Memory B cell (primary cell): ENCODE data around the gene NES.

Experiments
- ATAC-seq: fragments of 150-1000 bp; cut with Tn5 transposase; 2 replicates; pipeline ENCODE4 v1.10.0; 2021; ENCODE audit warnings: low read depth, mild to moderate bottlenecking, moderate library complexity
- DNase-seq, 2 donors: peaks; one replicate each; pipeline ENCODE4 v3.0.0; 2022; ENCODE audit warnings: low spot score in 2 of 2
- H3K27ac Mint-ChIP-seq: one replicate; pipeline ENCODE4 v1.8.0; 2022; ENCODE audit warnings: mild to moderate bottlenecking, moderate library complexity, mixed read lengths
- H3K27me3 Mint-ChIP-seq: one replicate; pipeline ENCODE4 v1.8.0; 2022; ENCODE audit warnings: mixed read lengths
- H3K36me3 Mint-ChIP-seq: one replicate; pipeline ENCODE4 v1.8.0; 2022; ENCODE audit warnings: mild to moderate bottlenecking, mixed read lengths
- H3K4me1 Mint-ChIP-seq: one replicate; pipeline ENCODE4 v1.8.0; 2022; ENCODE audit warnings: mixed read lengths
- H3K4me3 Mint-ChIP-seq: one replicate; pipeline ENCODE4 v1.8.0; 2022; ENCODE audit warnings: mild to moderate bottlenecking, moderate library complexity, mixed read lengths
- H3K9me3 Mint-ChIP-seq: one replicate; pipeline ENCODE4 v1.8.0; 2022; ENCODE audit warnings: mixed read lengths

The NES gene

DNA sequence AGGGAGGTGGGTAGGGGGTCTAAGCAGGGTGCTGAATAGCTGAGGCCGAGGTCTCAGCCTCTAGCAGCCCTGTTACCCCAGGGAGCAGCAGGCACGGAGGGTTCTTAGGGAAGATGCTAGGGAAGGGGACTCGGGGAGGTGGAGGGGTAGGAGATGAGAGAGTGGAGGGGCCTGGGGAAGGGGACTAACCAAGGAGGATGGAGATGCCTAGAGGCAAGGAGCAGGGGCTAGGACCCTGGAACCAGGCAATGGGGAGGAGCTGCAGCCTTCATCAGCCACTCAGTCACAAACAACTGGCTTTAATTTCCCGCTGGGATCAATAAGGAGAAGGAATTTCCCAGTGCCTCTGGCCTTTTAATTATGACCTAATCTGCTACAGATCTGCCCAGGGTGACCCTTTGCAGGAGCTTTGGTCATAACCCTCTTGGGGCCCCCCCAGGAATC lies 31.0 kb upstream of the NES start:
- Mint-ChIP-seq H3K9me3 (no peaks in the 10 kb centered on the region), H3K36me3 (no peaks in the 10 kb centered on the region), H3K4me3 (no peak overlapping the region), H3K27me3 (peaks cover 8% of the 10 kb centered on the region), H3K27ac (no peak overlapping the region), H3K4me1 (peaks cover 15% of the 10 kb centered on the region)
- DNase-seq (no peak), ATAC-seq (no peak)

DNA sequence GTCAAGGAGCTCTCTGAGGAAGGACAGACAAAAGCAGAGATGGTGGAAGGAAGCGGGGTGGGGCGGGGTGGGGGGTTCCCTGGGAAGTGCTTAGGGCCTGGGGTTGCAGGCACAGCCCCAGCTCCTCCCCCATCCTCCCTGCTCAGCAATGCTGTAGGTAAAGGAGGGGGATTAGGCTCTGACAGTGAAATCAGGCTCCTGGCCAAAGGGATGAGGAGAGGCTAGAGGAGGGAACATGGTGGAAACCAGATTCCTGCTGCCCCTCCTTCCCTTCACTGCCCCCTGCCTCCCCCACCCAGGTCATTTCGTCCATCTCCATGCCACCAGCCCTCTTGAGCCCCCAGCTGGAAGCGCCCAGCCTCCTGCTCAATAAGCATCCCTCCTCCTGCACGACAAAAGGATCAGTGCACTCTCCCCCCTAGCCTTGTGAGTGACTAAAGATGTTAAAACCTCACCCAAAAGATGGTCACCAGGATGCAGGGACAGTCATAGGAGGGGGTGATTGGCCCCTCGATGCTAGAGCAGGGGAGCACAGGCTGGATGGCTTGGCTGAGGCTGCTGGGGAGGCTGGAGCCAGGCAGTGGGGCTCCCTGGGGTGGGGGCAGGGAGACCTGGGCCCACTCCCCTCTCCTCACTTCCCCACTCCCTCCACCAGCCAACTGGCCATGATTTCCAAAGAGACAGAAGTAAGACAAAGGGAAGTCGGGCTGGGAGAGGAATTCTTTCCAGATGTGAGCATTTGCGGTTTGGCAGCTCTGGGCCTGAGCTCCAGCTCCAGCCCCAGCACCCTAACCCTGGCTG lies 30.4 kb upstream of the NES start:
- no peak overlapping the region for H3K4me3 Mint-ChIP-seq
- H3K9me3 Mint-ChIP-seq, result no peaks in the 10 kb centered on the region
- H3K4me1 Mint-ChIP-seq, result peaks cover 15% of the 10 kb centered on the region
- DNase-seq, result no peak
- H3K36me3 Mint-ChIP-seq, result no peaks in the 10 kb centered on the region
- H3K27ac Mint-ChIP-seq, result no peak overlapping the region
- no peak for ATAC-seq
- peaks cover 10% of the 10 kb centered on the region for H3K27me3 Mint-ChIP-seq

DNA sequence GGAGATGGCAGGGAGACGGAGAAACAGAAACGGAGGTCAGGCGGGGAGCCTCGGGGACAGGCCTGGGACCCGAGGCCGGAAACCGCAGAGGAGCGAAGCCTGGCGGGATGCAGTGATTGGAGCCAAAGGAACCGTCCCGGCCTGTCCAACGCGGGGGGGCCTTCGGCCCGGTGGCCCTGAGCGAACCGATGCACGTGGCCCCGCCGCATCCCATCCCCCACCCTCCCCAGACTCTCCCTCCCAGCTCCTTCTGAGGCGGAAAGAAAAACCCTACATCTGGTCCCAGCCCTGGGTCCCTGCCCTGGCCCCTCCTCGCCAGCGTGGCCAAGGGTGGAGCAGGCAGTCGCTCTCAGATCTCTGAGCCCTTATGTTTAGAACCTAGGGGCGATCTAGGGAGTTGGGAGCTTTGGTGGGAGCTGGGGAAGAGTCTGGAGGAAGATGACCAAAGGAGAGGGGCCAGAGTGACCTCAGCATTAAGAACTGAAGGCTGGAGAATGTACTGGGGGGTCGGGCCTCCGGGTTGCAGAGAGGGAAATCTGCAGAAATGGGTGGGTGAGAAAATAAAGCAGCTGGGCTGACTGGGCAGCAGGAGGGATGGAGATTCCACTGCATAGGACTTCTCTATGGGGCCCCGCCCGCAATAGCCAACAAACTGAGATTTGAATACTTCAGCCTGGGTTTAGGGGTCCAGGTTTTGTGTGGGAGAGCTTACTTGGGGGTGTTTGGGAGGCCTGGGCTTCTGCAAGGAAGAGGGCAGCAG lies 29.6 kb upstream of the NES start:
- H3K4me3 Mint-ChIP-seq, result peak overlapping the region; percentile 93
- H3K27me3 Mint-ChIP-seq, result peaks cover 10% of the 10 kb centered on the region
- no peaks in the 10 kb centered on the region for H3K36me3 Mint-ChIP-seq
- H3K4me1 Mint-ChIP-seq, result peaks cover 15% of the 10 kb centered on the region
- ATAC-seq, result peak; percentile 8
- no peaks in the 10 kb centered on the region for H3K9me3 Mint-ChIP-seq
- H3K27ac Mint-ChIP-seq, result peak overlapping the region; percentile 67
- DNase-seq, result no peak

DNA sequence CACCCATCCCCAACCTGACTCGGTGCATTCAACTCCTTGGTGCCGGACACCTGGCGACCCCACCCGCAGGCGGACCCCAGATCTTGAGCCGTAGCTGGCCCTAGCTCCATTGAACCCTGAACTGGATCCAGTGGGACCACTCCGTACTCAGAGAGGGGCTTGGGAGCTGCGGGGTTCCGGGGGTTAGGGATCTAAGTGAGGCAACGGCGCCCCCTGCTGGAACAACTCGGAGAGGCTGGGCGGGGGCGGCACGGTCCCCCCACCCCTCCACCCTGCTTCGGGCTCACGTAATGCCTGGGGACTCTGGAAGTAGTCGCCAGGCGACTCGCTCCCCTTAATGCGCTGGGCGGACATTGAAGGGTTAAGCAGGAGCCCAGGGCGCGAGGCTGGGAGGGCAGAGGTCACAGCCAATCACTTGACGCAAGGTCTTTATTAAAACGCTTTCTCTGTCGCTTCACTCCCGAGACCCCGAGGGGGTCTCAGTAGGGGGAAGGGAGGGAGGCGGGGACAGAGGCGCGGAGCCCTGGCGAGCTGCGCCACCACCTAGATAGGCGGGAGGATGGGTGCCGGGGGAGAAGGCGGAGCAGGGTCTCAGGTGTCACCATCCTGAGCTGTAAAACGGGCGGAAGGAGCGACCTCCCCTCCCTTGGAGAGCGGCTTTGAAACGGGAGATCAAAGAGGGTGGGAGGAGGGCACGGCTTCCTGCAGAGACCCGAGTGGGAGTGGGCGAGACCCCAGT lies 28.9 kb upstream of the NES start:
- ATAC-seq (peak; percentile 78), DNase-seq (peak; percentile 63 to 68)
- no peaks in the 10 kb centered on the region for H3K36me3 Mint-ChIP-seq
- H3K9me3 Mint-ChIP-seq, result no peaks in the 10 kb centered on the region
- peaks cover 15% of the 10 kb centered on the region for H3K4me1 Mint-ChIP-seq
- H3K27me3 Mint-ChIP-seq, result peaks cover 14% of the 10 kb centered on the region
- peak overlapping the region; percentile 67 for H3K27ac Mint-ChIP-seq
- H3K4me3 Mint-ChIP-seq, result peak overlapping the region; percentile 93

DNA sequence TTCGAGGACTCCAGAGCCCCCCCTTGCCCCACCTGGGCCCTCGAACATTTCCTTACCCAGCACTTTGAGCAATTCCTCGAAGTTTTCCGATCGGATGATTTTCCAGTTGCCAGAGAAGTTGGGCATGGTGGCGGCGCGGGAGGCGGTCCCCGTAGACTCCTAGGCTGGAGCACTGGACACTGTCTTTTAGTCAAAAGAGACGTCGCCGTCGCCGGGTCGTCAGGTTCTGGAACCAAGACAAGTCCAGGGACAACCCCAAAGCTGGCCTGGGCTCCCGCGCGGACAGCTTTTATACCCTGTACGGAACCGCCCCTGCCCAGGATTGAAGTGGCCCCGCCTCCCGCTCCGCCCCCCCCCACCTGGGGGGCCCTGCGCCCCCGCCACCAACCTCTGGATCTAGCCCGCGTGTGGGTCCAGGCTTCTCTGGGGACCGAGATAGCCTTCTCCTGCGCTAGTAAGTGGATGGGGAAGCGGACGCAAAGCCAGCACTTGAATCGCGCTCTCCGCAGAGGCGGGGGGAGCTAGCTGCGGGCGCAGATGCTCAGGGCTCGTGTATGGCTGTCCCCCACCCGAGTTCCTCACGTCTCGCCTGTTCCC lies 28.2 kb upstream of the NES start, which contains the start of gene CRABP2:
CRABP2 (minus strand) TSS at position 263 of the 597 bp plus-strand sequence; CDS start at position 126, 137 bp downstream.
- H3K27me3 Mint-ChIP-seq, result peaks cover 17% of the 10 kb centered on the region
- DNase-seq (no peak), ATAC-seq (peak; percentile 59)
- H3K4me3 Mint-ChIP-seq, result peak within 1 kb of the TSS; percentile 93
- no peaks in the 10 kb centered on the region for H3K9me3 Mint-ChIP-seq
- no peaks in the 10 kb centered on the region for H3K36me3 Mint-ChIP-seq
- peaks cover 15% of the 10 kb centered on the region for H3K4me1 Mint-ChIP-seq
- H3K27ac Mint-ChIP-seq, result peak within 1 kb of the TSS; percentile 67

DNA sequence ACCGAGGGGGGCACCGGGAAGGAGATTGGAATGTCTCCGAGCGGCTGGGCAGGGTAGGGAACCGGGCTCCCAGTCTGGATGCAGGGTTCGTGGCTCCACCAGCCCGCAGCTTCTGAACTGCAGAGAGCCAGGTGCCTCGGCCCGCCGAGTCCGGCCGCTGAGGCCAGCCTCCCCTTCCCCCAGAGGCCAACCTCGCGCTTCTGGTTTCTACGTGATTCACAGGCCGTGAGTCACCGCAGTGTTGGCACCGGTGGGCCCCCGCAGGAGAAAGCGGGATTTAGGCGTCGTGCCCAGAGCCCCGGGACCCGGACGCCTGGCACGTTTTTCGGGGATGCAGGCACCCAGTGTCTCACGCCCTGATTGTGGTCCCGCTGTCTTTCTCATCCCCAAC lies 27.7 kb upstream of the NES start:
- Mint-ChIP-seq H3K4me1 (peaks cover 15% of the 10 kb centered on the region), H3K27me3 (peaks cover 17% of the 10 kb centered on the region), H3K9me3 (no peaks in the 10 kb centered on the region), H3K27ac (no peak overlapping the region), H3K4me3 (peak overlapping the region; percentile 93), H3K36me3 (no peaks in the 10 kb centered on the region)
- ATAC-seq, result no peak
- DNase-seq, result no peak

DNA sequence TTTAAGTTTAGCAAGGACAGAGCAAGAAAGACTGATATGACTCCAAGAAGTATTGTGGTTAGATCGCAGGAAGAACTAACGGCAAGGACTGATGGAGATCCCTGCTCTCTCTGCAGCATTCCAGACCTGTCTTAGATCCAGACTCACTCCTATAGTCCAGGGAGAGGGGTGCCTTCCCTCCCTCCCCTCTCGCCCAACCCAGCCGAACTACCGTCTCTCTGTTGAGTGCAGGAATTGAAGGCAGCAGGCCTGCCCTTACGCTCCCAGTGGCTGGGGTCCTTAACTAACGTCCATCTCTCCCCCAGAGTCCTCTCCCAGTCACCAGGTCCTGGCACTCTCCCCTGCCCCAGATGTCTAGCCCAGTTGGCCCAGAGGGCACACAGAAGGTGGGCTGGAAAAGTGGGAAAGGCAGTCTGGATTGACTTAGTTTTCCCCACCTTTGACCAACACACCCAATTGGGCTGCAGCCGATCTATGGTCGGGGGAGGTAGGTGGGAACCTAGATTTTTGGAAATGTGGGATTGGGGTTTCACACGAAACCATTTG lies 27.0 kb upstream of the NES start:
- H3K36me3 Mint-ChIP-seq, result no peaks in the 10 kb centered on the region
- no peak overlapping the region for H3K27ac Mint-ChIP-seq
- H3K9me3 Mint-ChIP-seq, result no peaks in the 10 kb centered on the region
- H3K4me1 Mint-ChIP-seq, result peaks cover 15% of the 10 kb centered on the region
- no peak for DNase-seq
- peak overlapping the region; percentile 32 for H3K4me3 Mint-ChIP-seq
- peaks cover 21% of the 10 kb centered on the region for H3K27me3 Mint-ChIP-seq
- no peak for ATAC-seq

DNA sequence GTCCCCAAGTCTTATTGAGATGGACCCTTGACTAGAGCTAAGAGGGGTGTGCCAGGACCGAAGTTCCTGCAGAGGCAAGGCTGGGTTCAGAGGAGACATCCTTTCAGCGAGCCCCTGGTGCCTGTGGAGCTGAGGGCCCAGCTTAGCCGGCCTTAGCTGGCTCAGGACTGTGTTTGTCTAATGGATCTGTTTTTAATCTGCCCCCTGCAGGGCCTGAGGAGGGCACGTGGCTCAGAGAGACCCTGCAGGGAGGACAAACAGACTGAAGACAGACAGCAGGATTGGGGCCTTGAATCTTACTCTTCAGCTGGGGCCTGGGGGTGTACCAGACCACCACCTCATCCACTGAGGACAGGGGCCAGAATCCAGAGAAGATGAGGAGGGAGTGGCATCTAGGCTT lies 26.5 kb upstream of the NES start:
- peaks cover 26% of the 10 kb centered on the region for H3K27me3 Mint-ChIP-seq
- H3K4me1 Mint-ChIP-seq, result peaks cover 15% of the 10 kb centered on the region
- peaks cover 4% of the 10 kb centered on the region for H3K36me3 Mint-ChIP-seq

DNA sequence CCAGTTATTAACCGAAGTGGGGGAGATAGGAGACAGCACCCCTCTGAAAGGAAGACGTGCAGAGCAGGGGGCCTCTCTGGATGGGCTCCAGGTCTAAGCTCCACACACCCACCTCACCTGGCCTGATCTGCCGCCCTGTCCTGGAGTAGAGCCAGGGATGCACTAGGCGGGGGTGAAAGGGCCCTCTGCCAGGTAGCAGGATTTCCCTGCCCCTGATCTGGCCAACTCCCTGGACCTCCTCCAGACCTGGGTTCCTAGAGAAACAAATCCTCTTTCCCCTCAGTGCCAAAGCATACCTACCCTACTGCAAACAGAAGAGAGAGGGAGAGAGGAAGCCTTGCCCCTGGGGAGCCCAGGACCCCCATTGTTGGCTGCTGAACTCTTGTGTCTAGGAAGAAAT lies 26.1 kb upstream of the NES start:
- H3K27me3 Mint-ChIP-seq, result peaks cover 27% of the 10 kb centered on the region

More for the DNA sequence above, 26.5 kb upstream of the NES start:
- H3K9me3 Mint-ChIP-seq, result no peaks in the 10 kb centered on the region
- no peak for DNase-seq
- H3K4me3 Mint-ChIP-seq, result peak overlapping the region; percentile 21
- H3K27ac Mint-ChIP-seq, result no peak overlapping the region
- ATAC-seq, result no peak

DNA sequence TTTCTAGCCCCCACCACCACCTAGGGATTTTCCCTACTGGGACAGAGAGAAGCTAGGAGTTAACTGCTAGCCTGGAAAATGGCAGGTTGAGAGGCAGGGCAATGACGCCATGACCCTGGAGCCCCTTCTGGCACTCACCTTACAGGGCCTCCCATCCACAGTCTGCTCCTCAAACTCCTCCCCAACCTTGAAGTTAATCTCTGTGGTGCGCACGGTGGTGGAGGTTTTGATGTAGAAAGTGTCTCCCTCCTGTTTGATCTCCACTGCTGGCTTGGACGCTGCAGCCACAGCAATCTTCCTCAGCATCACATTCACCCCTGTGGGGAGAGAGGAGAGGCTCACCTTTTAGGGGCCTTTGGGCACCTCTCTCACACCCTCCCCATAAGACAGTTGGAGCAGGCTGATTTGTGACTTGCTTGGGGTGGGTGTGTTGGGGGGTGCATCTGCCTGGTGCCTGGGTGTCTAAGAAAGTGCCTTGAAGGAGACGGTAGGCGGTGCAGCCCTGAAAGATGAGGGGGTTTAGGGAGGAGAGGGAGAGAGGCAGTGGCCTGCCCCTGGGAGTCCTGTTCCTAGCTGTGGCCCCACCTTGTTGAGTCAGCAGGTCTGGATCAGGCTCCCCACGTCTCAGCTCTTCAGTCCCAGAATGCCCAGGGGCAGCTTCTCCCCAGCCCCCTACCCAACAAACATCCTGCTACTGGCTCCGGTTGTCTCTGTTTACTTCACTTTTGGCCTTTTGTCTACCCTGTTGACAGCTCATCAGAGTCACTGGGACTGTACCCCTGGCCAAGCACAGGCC lies 23.7 kb upstream of the NES start:
- Mint-ChIP-seq H3K27ac (no peak overlapping the region), H3K4me3 (no peak overlapping the region), H3K27me3 (peaks cover 38% of the 10 kb centered on the region), H3K36me3 (peaks cover 6% of the 10 kb centered on the region), H3K4me1 (peaks cover 7% of the 10 kb centered on the region), H3K9me3 (no peaks in the 10 kb centered on the region)
- ATAC-seq, result no peak
- DNase-seq, result no peak

More for the DNA sequence above, 26.1 kb upstream of the NES start:
- Mint-ChIP-seq H3K9me3 (no peaks in the 10 kb centered on the region), H3K27ac (no peak overlapping the region), H3K36me3 (peaks cover 4% of the 10 kb centered on the region), H3K4me3 (no peak overlapping the region), H3K4me1 (peaks cover 15% of the 10 kb centered on the region)
- ATAC-seq (no peak), DNase-seq (no peak)

DNA sequence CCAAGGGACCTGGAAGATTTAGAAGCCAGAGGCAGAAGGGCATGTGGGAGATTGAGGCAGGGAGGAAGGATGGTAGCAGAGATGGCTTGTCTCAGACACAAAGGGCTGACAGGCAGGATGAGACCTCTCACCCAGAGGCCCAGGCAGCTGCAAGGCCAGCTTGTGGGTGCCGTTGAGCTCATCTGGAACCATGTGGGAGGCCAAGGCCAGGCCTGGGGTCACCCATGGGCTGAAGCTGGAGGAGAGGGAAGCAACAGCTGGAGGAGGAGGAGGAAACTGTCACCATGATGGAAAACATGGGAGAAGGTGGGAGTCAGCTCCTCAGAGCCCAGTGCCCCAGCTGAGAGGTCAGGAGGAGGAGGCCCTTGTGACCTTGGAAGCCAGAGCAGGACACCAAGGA lies 21.8 kb upstream of the NES start:
- no peaks in the 10 kb centered on the region for H3K4me1 Mint-ChIP-seq
- peaks cover 36% of the 10 kb centered on the region for H3K27me3 Mint-ChIP-seq
- H3K36me3 Mint-ChIP-seq, result peaks cover 7% of the 10 kb centered on the region
- H3K27ac Mint-ChIP-seq, result no peak overlapping the region
- no peak overlapping the region for H3K4me3 Mint-ChIP-seq
- no peaks in the 10 kb centered on the region for H3K9me3 Mint-ChIP-seq
- DNase-seq, result no peak
- ATAC-seq, result no peak

DNA sequence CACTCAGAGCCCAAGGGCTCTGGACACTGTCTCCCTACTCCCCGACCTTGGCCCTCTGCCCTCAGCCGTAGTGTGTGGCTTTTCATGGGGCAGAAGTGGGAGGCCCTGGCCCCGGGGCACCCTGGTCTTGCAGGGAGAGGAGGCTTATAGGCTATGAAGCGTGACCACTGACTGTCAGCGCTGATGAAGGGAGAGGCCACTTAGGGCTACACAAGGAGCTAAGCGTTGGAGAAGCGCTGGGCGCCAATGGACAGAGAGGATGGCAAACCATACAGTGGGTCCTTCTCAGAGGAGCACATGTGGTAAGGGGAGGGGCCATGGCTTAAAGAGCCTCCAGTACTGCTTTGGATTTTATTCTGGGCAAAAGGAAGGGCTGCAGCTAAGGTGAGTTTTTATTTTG lies 20.3 kb upstream of the NES start:
- Mint-ChIP-seq H3K36me3 (peaks cover 7% of the 10 kb centered on the region), H3K4me3 (no peak overlapping the region), H3K4me1 (peaks cover 3% of the 10 kb centered on the region), H3K9me3 (no peaks in the 10 kb centered on the region), H3K27me3 (peaks cover 35% of the 10 kb centered on the region), H3K27ac (no peak overlapping the region)
- DNase-seq (no peak), ATAC-seq (no peak)

DNA sequence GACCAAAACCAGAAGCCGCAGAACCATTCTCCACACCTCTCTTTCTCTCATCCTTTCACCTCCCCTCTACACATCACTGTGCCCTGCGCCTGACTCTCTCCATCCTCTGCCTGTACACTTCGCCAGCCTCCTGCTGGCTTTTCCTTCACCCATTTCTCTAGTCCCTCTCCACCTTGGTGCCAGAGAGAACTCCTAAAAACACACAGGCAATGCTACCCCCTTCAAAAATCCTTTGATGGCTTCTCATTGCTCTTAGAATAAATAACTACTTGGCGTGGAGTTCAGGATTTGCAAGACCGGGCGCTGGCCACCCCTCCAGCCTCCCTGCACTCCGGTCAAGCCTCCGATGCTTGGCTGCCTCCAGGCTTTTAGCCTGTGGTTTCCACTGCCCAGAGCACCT lies 19.5 kb upstream of the NES start:
- no peak for ATAC-seq
- H3K27me3 Mint-ChIP-seq, result peaks cover 42% of the 10 kb centered on the region
- H3K36me3 Mint-ChIP-seq, result peaks cover 7% of the 10 kb centered on the region
- no peak overlapping the region for H3K4me3 Mint-ChIP-seq
- H3K4me1 Mint-ChIP-seq, result peaks cover 10% of the 10 kb centered on the region
- no peak for DNase-seq
- no peak overlapping the region for H3K27ac Mint-ChIP-seq
- H3K9me3 Mint-ChIP-seq, result no peaks in the 10 kb centered on the region
